ENCODE measurements around the gene TOX4. TPM values are rescaled to one million over a fixed set of nuclear protein-coding genes. Genes with fewer than 3 reads are reported as not detected.

TOX4 gene
- polyA plus RNA-seq, 1 experiment = 94.6 TPM

- Histone ChIP-seq H3K27me3 (ENCODE audit: control insufficient read depth, insufficient read depth, low read length) (no peaks in the 10 kb centered on the region), H3K9me3 (ENCODE audit: control insufficient read depth, insufficient read depth, low read length) (no peaks in the 10 kb centered on the region; the same call in 1 of the 2 replicates), H3K27ac (ENCODE audit: low read depth, low read length) (no peak overlapping the region), H3K4me3 (ENCODE audit: low read depth, low read length) (peak overlapping the region; percentile 90)
- DNase-seq (ENCODE audit: low read depth, low spot score) = no peak
- POLR2A ChIA-PET = interaction anchor here (0.5 to 1.4 kb wide), 6 partner anchors 9 to 1374 kb away, joined by 3 to 5 read pairs (median 4); partner anchors contain the start of genes CHD8 and METTL3
- no peak for TF ChIP-seq CTCF (IDR thresholded peaks at IDR 0.05; ENCODE audit: low read depth, low read length)
- CTCF ChIA-PET = interaction anchor here (0.6 to 4.3 kb wide), 17 partner anchors 10 to 503 kb away, joined by 3 to 43 read pairs (median 5); partner anchors contain the start of gene CHD8
These were observed 471 bp upstream of the TOX4 start for GRCh38 chr14:21476523-21476924.

GRCh38 chr14:21486640-21487087, 9.7 kb downstream of the TOX4 start:
- Histone ChIP-seq H3K9me3 (ENCODE audit: control insufficient read depth, insufficient read depth, low read length) (no peaks in the 10 kb centered on the region), H3K27ac (ENCODE audit: low read depth, low read length) (no peak overlapping the region), H3K27me3 (ENCODE audit: control insufficient read depth, insufficient read depth, low read length) (no peaks in the 10 kb centered on the region), H3K4me3 (ENCODE audit: low read depth, low read length) (no peak overlapping the region)
- peak; percentile 44 for DNase-seq (ENCODE audit: low read depth, low spot score)
- CTCF ChIA-PET = interaction anchor here (2.8 kb wide), 1 partner anchor 9 kb away, joined by 43 read pairs; the partner anchor contains the start of genes RAB2B and TOX4
- no peak for TF ChIP-seq CTCF (IDR thresholded peaks at IDR 0.05; ENCODE audit: low read depth, low read length)
- POLR2A ChIA-PET = interaction anchor here (0.6 to 1.6 kb wide), 2 partner anchors 10 to 30 kb away, joined by 3 read pairs; partner anchors contain the start of genes RAB2B and TOX4

GRCh38 chr14:21494902-21495762, 18.1 kb downstream of the TOX4 start:
- peak overlapping the region; percentile 57 for H3K27ac ChIP-seq (ENCODE audit: low read depth, low read length)
- POLR2A ChIA-PET = interaction anchor here (0.6 to 2.4 kb wide), 3 partner anchors 16 to 242 kb away, joined by 3 to 12 read pairs (median 7); partner anchors contain the start of gene METTL3
- CTCF ChIA-PET = interaction anchor here (0.7 to 2.8 kb wide), 4 partner anchors 13 to 66 kb away, joined by 3 to 20 read pairs (median 3); partner anchors contain the start of genes RAB2B and TOX4
- H3K9me3 ChIP-seq (ENCODE audit: control insufficient read depth, insufficient read depth, low read length) = no peaks in the 10 kb centered on the region
- TF ChIP-seq CTCF (IDR thresholded peaks at IDR 0.05; ENCODE audit: low read depth, low read length) = no peak
- no peak for DNase-seq (ENCODE audit: low read depth, low spot score)
- H3K27me3 ChIP-seq (ENCODE audit: control insufficient read depth, insufficient read depth, low read length) = no peaks in the 10 kb centered on the region
- no peak overlapping the region for H3K4me3 ChIP-seq (ENCODE audit: low read depth, low read length)

GRCh38 chr14:21496453-21496852, 19.5 kb downstream of the TOX4 start:
- Histone ChIP-seq H3K4me3 (ENCODE audit: low read depth, low read length) (no peak overlapping the region), H3K9me3 (ENCODE audit: control insufficient read depth, insufficient read depth, low read length) (no peaks in the 10 kb centered on the region), H3K27me3 (ENCODE audit: control insufficient read depth, insufficient read depth, low read length) (no peaks in the 10 kb centered on the region), H3K27ac (ENCODE audit: low read depth, low read length) (peak overlapping the region; percentile 54)
- peak; percentile 34 for DNase-seq (ENCODE audit: low read depth, low spot score)
- ChIA-PET CTCF (interaction anchor here (1.1 to 1.6 kb wide), 2 partner anchors 15 kb away, joined by 3 read pairs; partner anchors contain the start of gene METTL3), POLR2A (interaction anchor here (0.8 to 2.4 kb wide), 2 partner anchors 15 to 21 kb away, joined by 3 to 12 read pairs; partner anchors contain the start of gene METTL3)
- no peak for TF ChIP-seq CTCF (IDR thresholded peaks at IDR 0.05; ENCODE audit: low read depth, low read length)
